Fibroblast of lung (primary cell): ENCODE results near the gene RASA3. TPM values are rescaled to one million over a fixed set of nuclear protein-coding genes. Genes with fewer than 3 reads are reported as not detected.
"Not testable (repeated sequence)": the region's sequence is repeated elsewhere in the genome, so short reads cannot be mapped to it uniquely, and the experiment has no call there.

Experiments
- DNase-seq, 2 donors: peaks; one replicate each; pipeline versions ENCODE4 v3.0.0 to v3.0.0-alpha.2; 2010; ENCODE audit warnings: low read depth in 2 of 2
- H2AFZ ChIP-seq: 2 replicates; pipeline ENCODE4 v1.5.1; 2012; ENCODE audit warnings: low read length, control low read depth, inconsistent platforms
- H3K27ac ChIP-seq: 2 replicates; pipeline ENCODE4 v1.5.1; 2011; ENCODE audit warnings: low read length, control low read depth; ENCODE audit not compliant: insufficient read depth
- H3K27me3 ChIP-seq: 2 replicates; pipeline ENCODE4 v1.5.1; 2011; ENCODE audit warnings: mild to moderate bottlenecking, low read length; ENCODE audit not compliant: control insufficient read depth, insufficient read depth
- H3K36me3 ChIP-seq: 2 replicates; pipeline ENCODE4 v1.5.1; 2011; ENCODE audit warnings: low read length; ENCODE audit not compliant: control insufficient read depth, insufficient read depth
- H3K4me1 ChIP-seq: 2 replicates; pipeline ENCODE4 v1.5.1; 2011; ENCODE audit warnings: low read length; ENCODE audit not compliant: control insufficient read depth, insufficient read depth; ENCODE audit errors: extremely low read depth
- H3K4me2 ChIP-seq: 2 replicates; pipeline ENCODE4 v1.5.1; 2011; ENCODE audit warnings: low read length, control low read depth; ENCODE audit not compliant: insufficient read depth; ENCODE audit errors: extremely low read depth
- H3K4me3 ChIP-seq, 4 experiments: fragments of 200-600 bp in 1 of 4; sonication (generic) in 1 of 4; replicated peaks in 1 of 4; 2 replicates each; pipeline ENCODE4 v1.5.1; 2011 to 2016; ENCODE audit warnings: low read length in 4 of 4, low read depth in 3 of 4, mild to moderate bottlenecking in 3 of 4, control low read depth in 2 of 4, inconsistent platforms in 1 of 4, mixed read lengths in 1 of 4; ENCODE audit not compliant: insufficient read depth in 1 of 4; ENCODE audit errors: control extremely low read depth in 1 of 4
- H3K79me2 ChIP-seq: 2 replicates; pipeline ENCODE4 v1.5.1; 2012; ENCODE audit warnings: mild to moderate bottlenecking, low read length, inconsistent platforms; ENCODE audit not compliant: control insufficient read depth, insufficient read depth
- H3K9ac ChIP-seq: 2 replicates; pipeline ENCODE4 v1.5.1; 2011; ENCODE audit warnings: mild to moderate bottlenecking, low read length, control low read depth; ENCODE audit not compliant: insufficient read depth
- H3K9me3 ChIP-seq: 2 replicates; pipeline ENCODE4 v1.5.1; 2012; ENCODE audit warnings: low read depth, low read length; ENCODE audit not compliant: control insufficient read depth, insufficient read depth
- H4K20me1 ChIP-seq: 2 replicates; pipeline ENCODE4 v1.5.1; 2011; ENCODE audit warnings: low read length; ENCODE audit not compliant: control insufficient read depth, insufficient read depth; ENCODE audit errors: extremely low read depth
- EZH2 ChIP-seq: IDR thresholded peaks from 2 replicates; pipeline ENCODE4 v1.5.1; 2012; ENCODE audit warnings: low read length, control low read depth, mild to moderate bottlenecking; ENCODE audit errors: missing control alignments
- polyA plus RNA-seq, 2 donors: library from polyadenylated mRNA; depleted of rRNA in 1 of 2; stranded (reverse) in 1 of 2; unstranded in 1 of 2; fragments of >200 nt; gene quantifications; 2 replicates each; pipeline ENCODE4 v1.2.1, GENCODE V29; 2011 to 2012; ENCODE audit warnings: missing spikeins in 1 of 2
- total RNA-seq: library from RNA; depleted of rRNA; stranded (reverse); fragments of >200 nt; gene quantifications from 2 replicates; pipeline ENCODE4 v1.2.1, GENCODE V29; 2014
- TF ChIP-seq, protein P1 (sequence below), 2 donors: IDR thresholded peaks in 1 of 2; conservative IDR thresholded peaks in 1 of 2; 1 replicate in 1 of 2; 2 replicates in 1 of 2; pipeline ENCODE4 v1.5.1; 2011 to 2012; ENCODE audit warnings: low read length in 2 of 2, control low read depth in 1 of 2, inconsistent platforms in 1 of 2, low read depth in 1 of 2, mild to moderate bottlenecking in 1 of 2

RASA3 gene
- total and polyA plus RNA-seq, 2 donors (not counting 1 experiment from before 2014, with no cell fraction given) = 26.6 to 31.1 TPM

DNA sequence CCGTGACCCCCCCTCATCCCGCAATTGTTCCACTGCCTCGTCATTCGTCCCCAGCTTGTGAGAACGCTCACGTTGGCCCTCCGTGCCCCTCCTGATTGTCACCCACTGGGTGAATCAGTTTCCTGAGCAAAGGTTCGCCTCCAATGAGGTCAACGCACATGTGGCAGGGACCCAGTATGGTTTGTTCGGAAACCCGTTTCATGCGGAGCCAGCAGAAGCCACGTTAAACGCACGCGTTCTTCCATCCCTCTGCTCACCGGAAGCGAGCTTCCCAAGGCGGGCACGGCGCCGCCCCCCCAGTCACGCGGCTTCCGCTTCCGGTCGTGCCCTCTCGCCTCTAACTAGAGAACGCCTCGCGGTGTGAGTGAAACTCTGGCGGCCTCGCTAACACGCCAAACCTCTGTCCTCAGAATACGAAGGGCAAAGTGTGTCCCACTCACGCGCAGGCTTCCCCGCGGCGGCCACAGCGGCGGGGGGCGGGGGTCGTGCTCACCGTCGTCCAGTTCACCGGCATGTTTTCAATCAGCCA is 28.7 kb upstream of the RASA3 start:
- no peak overlapping the region for H3K4me3 ChIP-seq
- no peak overlapping the region for H3K4me2 ChIP-seq
- no peaks in the 10 kb centered on the region for H3K9me3 ChIP-seq
- TF ChIP-seq, protein P1, sequence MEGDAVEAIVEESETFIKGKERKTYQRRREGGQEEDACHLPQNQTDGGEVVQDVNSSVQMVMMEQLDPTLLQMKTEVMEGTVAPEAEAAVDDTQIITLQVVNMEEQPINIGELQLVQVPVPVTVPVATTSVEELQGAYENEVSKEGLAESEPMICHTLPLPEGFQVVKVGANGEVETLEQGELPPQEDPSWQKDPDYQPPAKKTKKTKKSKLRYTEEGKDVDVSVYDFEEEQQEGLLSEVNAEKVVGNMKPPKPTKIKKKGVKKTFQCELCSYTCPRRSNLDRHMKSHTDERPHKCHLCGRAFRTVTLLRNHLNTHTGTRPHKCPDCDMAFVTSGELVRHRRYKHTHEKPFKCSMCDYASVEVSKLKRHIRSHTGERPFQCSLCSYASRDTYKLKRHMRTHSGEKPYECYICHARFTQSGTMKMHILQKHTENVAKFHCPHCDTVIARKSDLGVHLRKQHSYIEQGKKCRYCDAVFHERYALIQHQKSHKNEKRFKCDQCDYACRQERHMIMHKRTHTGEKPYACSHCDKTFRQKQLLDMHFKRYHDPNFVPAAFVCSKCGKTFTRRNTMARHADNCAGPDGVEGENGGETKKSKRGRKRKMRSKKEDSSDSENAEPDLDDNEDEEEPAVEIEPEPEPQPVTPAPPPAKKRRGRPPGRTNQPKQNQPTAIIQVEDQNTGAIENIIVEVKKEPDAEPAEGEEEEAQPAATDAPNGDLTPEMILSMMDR (conservative IDR thresholded peaks at IDR 0.05 in 1 of 2, IDR thresholded peaks at IDR 0.05 in 1 of 2; ENCODE audit: low read depth in 1 of 2, low read length in 2 of 2) = no peak
- no peak for TF ChIP-seq EZH2
- H3K4me1 ChIP-seq = peaks cover 2% of the 10 kb centered on the region
- H4K20me1 ChIP-seq = no peaks in the 10 kb centered on the region
- peak in 1 of 2 donors; percentile 35 for DNase-seq
- no peaks in the 10 kb centered on the region for H3K36me3 ChIP-seq
- H3K9ac ChIP-seq = no peak overlapping the region
- peaks cover 20% of the 10 kb centered on the region for H3K27me3 ChIP-seq
- no peak overlapping the region for H3K27ac ChIP-seq
- H3K79me2 ChIP-seq = no peaks in the 10 kb centered on the region
- H2AFZ ChIP-seq = no peak overlapping the region

GRCh38 chr13:114158869-114159666 is 26.6 kb upstream of the RASA3 start:
- peaks cover 10% of the 10 kb centered on the region for H3K27me3 ChIP-seq
- not testable (repeated sequence) for H3K9me3 ChIP-seq, H2AFZ ChIP-seq, H3K9ac ChIP-seq, H4K20me1 ChIP-seq, H3K4me3 ChIP-seq, DNase-seq, H3K27ac ChIP-seq, H3K4me1 ChIP-seq, H3K79me2 ChIP-seq, H3K36me3 ChIP-seq, H3K4me2 ChIP-seq

DNA sequence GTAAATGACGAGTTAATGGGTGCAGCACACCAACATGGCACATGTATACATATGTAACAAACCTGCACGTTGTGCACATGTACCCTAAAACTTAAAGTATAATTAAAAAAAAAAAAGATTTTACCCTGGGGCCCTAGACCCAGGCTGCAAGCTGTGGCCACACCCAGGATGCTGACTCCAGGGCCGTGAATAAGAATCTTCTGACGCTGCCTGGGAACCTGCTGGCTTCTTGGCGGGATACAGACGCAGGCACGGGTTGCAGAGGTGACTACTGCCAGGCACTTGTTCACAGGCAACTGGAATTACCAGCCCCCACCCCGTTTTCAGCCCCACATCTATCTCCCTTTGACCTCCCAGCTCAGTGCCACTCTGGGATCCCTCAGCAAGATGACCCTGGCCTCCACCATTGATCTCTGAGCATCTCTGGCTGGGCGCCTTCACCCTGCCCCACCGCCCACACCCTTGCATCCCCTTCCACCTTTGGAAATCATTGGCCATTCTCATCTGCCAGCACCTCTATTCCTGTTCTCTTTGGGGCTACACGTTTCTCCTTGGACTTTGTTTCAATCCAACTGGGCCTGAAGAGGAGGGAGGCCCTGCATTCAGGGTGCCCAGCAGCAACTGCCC is 25.6 kb upstream of the RASA3 start:
- no peak for TF ChIP-seq EZH2
- TF ChIP-seq, protein P1 (conservative IDR thresholded peaks at IDR 0.05 in 1 of 2, IDR thresholded peaks at IDR 0.05 in 1 of 2; ENCODE audit: low read depth in 1 of 2, low read length in 2 of 2) = no peak

More for the DNA sequence above, 25.6 kb upstream of the RASA3 start:
- peaks cover 10% of the 10 kb centered on the region for H3K27me3 ChIP-seq
- no peak overlapping the region for H3K4me2 ChIP-seq
- no peak overlapping the region for H2AFZ ChIP-seq
- H3K9me3 ChIP-seq = no peaks in the 10 kb centered on the region
- H3K9ac ChIP-seq = no peak overlapping the region
- no peak for DNase-seq
- no peaks in the 10 kb centered on the region for H3K36me3 ChIP-seq
- H3K27ac ChIP-seq = no peak overlapping the region
- no peaks in the 10 kb centered on the region for H4K20me1 ChIP-seq
- no peaks in the 10 kb centered on the region for H3K79me2 ChIP-seq
- H3K4me3 ChIP-seq = no peak overlapping the region
- H3K4me1 ChIP-seq = peaks cover 2% of the 10 kb centered on the region
